ENCODE results near the gene CARD19. TPM values are rescaled to one million over a fixed set of nuclear protein-coding genes. Genes with fewer than 3 reads are reported as not detected.

Gene CARD19
- total RNA-seq, 2 donors from 2014 or later, result 41.5 to 62.2 TPM

DNA sequence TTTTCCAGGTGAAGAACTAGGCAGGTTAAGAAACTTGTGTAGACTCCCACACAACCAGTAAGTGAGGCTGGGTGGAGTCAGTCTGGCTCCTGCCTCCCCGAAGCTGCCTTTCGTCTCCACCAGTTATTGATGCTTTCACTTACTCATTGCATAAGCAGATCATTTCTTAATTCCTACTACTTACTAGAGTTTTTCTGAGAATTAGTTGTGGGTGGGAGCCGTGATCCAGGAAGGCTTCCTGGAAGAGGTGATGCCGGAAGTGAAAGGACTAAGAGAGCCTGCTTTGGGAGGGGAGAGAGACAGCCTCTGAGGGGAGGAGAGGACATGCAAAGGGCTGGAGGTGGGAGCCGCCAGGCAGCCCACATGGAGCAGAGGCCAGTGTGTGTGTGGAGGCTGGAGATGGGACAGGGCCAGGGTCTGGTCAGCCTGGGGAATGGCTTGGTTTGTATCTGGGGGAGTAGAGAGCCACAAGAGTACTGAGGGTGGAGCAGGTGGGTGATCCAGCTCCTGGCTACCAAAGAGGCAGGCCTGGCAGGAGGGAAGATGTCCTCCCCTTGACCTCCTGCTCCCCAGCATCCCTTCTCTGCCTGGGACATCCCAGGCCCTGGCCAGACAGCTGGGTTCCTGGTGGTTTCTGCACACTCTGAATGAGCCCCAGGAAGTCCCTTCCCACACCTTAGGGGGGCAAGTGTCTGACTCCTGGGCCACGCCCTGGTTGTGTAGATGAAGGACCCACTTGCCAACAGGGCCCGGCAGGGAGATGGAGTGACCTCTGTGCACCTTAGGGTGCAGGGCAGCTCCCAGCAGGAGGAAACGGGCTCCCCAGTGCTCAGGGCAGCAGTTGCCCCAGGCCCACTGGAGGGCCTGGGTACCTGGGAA is 12.2 kb upstream of the CARD19 start:
- ATAC-seq, result no peak
- no peak for DNase-seq
- intact Hi-C loops (cut with DNase I, micrococcal nuclease), result no loop called here

DNA sequence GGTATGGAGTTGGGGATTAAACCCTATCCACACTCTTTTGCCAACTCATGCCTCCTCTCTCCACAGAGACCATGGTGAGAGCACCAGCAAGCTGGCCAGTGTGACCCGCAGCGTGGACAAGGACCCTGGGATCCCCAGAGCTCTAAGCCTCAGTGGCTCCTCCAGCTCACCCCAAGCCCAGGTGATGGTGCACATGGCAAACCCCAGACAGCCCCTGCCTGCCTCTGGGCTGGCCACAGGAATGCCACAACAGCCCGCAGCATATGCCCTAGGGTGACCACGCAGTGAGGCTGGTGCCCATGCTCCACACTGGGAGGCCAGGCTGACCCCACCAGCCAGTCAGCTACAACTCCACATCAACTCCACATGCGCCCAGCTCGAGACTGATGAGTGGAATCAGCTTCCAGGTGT is 11.5 kb upstream of the CARD19 start:
- no peak for ATAC-seq
- DNase-seq, result no peak
- intact Hi-C loops (cut with DNase I, micrococcal nuclease), result no loop called here

DNA sequence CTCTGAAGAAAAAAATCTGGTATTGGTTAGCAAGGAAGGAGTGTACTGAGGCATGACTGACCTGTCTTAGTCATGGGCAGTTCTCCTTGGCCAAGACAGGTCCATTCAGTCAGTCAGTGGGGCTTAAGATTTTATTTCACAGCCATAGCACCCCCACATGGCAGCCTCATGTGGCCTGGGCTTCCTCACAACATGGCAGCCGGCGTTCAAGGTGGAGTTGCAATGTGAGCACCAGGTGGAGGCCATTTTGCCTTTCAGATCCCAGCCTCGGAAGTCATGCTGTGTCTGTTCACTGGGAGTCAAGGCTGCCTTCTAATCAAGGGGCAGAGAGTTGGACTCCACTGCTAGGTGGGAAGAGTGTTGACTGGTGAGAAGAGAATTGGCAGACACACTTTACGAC is 10.3 kb upstream of the CARD19 start:
- no peak for DNase-seq
- intact Hi-C loops (cut with DNase I, micrococcal nuclease), result no loop called here
- ATAC-seq, result no peak

DNA sequence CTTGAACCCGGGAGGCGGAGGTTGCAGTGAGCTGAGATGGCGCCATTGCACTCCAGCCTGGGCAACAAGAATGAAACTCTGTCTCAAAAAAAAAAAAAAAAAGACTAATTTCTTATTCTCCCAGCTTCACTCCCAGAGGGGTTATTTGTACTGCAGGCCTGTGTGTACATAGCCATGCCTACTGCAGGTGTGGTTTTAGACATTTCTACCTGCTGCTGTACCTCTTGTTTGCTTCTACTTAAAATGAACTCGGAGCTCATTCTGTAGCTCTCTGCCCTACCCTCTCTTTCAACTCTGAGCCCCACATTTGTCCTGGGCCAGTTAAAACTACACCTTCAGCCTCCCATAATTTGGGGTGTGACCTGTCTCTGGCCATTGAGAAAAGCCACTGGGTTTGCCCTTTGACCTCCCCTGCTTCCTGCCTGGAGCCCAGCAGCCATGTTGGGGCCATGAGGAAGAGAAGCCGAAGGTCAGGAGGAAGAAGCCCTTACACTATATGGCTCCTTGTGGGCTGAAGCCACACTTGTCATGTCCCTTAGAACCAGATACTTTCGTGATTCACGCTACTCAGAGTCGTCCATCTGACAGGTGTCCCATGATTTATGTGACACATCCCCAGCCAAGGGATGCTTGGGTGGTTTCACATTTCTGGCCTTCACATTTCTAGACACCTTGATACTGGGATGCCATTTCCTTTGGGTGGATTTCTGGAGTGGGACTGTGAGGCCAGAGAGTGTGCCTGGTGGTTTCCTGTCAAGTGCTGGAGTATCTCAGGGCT is 9.4 kb upstream of the CARD19 start:
- DNase-seq, result no peak
- peak; percentile 83 for ATAC-seq
- intact Hi-C loops (cut with DNase I, micrococcal nuclease), result no loop called here

DNA sequence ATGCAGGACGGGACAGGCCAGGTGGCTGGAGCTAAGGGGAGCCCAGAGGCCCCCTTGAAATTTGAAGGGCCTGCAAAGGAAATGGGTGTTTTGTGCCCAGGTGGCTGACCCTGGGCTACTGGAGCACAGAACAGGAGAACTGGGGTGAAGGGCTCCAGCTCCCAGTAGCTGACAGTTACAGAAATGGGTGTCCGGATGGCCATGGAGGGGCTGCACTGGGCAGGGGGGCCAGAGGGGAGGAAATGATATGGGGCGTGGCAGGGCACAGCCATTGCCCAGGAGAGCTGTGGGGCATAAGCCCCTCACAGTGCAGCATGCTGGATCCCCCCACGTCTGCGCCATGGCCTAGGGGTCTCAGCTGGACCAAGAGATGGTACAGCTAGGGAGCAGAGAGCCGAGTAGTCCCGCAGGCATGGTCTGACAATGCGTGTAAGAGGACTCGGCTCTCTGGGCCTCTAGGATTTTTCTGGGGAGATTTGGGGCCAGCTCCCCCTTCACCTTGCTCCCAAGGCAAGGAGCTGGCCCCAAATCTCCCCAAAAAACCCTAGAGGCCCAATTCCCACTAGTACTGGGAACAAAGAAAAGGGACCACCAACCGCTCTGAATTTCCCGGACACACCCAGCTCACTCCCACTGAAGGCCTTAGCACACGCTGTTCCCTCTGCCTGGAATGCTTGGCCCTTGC is 7.9 kb upstream of the CARD19 start:
- DNase-seq (no peak), ATAC-seq (no peak)
- intact Hi-C loops (cut with DNase I, micrococcal nuclease), result no loop called here

DNA sequence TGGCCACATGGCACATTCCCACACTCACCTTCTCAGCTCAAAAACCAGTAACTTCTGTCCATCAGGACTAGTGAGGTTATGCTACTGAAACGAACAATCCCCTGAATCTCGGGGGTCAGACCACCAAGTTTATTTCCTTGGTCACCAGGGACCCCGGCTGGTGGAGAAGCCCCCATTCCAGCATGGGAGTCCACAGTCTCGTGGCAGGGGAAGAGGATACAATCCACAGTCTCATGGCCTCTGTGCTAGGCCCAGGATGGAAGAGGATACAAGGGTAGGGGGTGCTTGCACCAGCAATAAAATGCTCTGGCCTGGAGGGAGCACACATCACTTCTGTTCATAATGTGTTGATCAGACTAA is 7.4 kb upstream of the CARD19 start:
- intact Hi-C loops (cut with DNase I, micrococcal nuclease), result no loop called here
- no peak for DNase-seq

DNA sequence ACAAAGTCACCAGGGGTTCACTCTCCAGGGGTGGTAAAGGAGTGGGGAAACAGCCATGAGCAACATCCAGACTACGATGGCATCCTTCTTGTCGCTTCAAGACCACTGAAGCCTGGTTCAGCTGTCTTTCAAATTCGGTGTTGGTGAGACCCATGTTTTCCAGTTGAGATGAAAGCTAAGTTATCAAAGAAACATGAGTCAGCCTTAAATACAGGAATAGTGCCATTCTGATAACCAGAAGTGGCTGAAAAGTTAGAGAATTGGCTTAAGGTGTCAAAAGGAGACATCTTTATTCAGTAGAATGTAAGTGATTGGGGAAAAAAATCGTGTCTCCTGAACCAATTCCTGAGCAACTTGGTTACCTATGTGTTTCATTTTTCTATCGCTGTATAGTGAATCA is 7.0 kb upstream of the CARD19 start:
- intact Hi-C loops (cut with DNase I, micrococcal nuclease), result no loop called here

More for the DNA sequence above, 7.4 kb upstream of the CARD19 start:
- no peak for ATAC-seq

DNA sequence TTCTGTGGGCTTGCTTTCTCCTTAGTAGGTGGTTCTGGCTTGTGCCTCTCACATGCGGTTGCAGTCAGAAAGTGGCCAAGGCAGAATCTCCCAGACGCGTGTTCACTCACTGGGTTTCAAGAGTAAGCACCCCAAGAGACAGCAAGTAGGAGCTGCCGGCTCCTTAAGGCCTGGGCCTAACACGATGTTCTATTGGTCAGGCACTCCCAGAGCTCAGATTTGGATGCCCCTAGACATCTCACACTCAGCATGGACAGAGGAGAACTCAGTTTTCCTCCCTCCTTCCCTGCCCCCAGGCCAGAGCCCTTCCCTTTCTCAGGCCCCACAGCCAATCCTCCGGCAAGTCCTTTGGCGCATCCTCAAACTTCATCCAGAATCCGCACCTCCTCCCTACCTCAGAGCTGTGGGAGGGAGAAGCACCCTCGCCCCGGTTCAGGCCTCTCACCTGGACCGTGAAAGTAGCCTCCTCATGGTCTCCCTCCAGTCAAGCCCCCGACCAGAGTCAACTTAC is 6.5 kb upstream of the CARD19 start:
- intact Hi-C loops (cut with DNase I, micrococcal nuclease), result no loop called here

More for the DNA sequence above, 7.0 kb upstream of the CARD19 start:
- no peak for DNase-seq
- no peak for ATAC-seq

DNA sequence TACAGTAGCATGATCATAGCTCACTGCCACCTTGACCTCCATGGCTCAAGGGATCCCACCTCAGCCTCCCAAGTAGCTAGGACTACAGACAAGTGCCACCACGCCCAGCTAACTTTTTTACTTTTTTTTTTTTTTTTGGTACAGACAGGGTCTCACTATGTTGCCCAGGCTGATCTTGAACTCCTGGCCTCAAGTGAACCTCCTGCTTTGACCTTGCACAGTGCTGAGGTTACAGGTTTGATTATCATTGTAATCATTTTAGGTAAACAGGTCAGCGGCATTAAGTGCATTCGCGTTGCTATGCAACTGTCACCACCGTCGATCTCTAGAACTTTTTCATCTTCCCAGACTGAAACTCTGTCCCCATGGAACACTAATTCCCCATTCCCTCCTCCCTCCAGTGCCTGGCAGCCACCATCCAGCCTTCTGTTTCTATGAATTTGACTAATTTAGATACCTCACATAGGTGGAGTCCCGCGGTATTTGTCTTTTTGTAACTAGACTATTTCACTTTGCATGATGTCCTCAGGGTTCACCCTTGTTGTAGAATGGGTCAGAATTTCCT is 5.8 kb upstream of the CARD19 start:
- ATAC-seq, result no peak
- no peak for DNase-seq
- intact Hi-C loops (cut with DNase I, micrococcal nuclease), result no loop called here

More for the DNA sequence above, 6.5 kb upstream of the CARD19 start:
- DNase-seq, result no peak
- no peak for ATAC-seq

DNA sequence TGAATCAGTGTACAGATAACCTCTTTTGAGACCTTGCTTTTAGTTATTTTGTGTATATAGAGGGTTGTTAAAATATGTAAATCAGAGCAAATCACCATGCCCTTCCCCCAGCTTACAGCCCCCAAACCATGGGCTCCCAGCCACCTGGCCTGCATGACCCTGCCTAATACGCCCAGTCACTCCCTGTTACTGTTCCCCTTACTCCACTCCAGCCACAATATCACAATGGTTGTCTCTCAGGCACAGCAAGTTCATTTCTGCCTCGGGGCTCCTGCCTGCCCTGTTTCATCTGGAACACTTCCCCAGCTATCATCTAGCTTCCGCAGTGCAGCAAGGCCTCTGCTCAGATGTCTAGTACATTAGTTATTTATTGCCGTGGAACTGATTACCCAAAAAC is 5.0 kb upstream of the CARD19 start:
- ATAC-seq (no peak), DNase-seq (no peak)
- intact Hi-C loops (cut with DNase I, micrococcal nuclease), result no loop called here

DNA sequence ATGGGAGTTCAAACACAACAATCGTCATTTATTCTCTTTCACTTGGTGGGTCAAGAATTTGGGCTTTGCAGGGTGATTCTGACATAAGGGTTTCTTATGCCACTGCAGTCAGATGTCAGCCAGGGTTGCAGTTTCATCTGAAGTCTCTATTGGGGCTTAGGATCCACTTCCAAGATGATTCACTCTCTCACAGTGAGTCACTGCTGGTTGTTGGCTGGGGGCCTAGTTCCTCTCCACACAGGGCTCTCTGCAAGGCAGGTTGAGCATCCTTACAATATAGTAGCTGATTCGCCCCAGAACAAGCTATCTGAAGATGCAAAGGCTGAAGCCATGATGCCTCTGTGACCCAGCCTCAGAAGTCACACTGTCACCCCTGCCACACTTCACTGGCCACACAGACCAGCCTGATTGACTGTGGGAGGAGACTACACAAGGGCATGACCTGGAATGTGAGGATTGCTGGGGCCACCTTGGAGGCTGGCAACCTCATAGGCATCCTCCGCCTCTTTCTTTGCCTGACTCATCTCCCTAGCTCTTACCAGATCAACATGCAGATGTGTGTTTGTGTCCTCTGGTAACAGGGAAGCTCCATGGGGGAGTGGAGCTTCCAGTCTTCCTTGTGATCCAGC is 4.5 kb upstream of the CARD19 start:
- ATAC-seq, result no peak
- intact Hi-C loops (cut with DNase I, micrococcal nuclease), result no loop called here
- peak in 1 of 2 donors; percentile 36 for DNase-seq

DNA sequence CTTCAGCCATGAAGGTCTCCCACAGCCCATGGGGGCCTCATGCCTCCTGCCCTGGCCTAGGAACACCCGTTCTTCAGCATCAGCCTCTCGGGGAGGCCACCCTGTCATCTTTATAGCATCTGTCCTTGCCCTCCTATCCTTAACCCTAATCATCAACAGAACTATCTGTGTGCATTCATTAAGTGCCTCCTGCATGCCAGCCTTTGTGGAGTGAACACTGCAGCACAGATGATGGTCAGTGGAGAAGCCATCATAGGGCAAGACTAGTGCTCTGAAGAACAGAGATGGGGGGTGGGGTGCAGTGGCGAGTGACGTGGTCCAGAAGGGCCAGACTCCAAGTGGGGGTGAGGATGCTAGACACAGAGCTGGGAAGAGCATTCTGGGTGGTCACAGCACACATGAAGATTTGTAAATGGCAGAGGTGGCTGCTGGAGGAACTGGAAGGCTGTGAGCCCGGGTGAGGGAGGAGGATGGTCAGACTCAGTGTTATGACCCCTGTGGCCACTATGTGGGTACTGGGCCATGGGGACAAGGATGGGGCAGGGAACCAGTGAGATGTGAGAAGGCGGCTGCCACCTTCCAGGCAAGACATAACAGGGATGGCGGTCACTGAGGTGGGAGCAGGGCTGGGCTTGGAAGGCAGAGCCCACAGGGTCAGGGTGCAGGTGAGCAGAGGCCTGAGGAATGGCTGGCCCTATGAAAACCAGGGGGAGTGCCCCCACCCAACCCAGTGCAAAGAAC is 3.6 kb upstream of the CARD19 start:
- intact Hi-C loops (cut with DNase I, micrococcal nuclease), result no loop called here
- DNase-seq (peak in 1 of 2 donors; percentile 28), ATAC-seq (no peak)

DNA sequence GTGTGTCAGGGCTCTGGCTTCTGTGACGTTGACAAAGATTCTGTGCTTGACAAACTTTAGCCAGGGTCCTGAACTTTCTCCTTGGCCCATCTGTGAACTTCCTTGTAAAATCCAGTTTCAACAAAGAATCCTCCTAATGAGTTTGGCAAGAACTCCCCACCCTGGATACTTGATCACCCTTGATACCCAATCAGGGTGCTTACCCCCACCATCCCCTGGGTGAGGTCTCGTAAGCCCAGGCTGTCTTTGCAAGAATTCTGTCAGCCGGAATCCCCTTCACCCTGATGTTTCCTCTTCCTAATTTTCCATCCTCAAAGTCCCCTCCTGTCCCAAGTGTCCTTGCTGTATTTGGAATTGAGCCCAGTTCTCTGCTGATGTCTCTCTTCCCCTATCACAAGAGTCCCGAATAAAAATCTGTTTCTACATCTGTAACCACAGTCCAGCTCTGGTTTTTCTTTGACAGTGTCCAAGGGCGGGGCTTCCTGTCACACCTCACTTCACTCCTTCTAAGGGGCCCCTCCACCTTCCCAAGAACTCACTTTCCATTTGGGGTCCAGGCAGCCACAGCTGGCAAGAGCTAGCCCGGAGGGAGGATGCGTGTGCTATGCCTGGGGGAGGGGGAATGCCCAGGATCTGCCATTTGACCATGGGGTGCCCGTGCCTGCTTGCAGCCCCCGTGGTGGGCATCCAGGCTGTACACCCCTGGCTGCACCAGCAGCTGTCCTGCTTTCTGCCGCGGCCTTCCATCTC is 2.7 kb upstream of the CARD19 start:
- no peak for ATAC-seq
- intact Hi-C loops (cut with DNase I, micrococcal nuclease), result no loop called here
- DNase-seq, result peak; percentile 33 to 44

DNA sequence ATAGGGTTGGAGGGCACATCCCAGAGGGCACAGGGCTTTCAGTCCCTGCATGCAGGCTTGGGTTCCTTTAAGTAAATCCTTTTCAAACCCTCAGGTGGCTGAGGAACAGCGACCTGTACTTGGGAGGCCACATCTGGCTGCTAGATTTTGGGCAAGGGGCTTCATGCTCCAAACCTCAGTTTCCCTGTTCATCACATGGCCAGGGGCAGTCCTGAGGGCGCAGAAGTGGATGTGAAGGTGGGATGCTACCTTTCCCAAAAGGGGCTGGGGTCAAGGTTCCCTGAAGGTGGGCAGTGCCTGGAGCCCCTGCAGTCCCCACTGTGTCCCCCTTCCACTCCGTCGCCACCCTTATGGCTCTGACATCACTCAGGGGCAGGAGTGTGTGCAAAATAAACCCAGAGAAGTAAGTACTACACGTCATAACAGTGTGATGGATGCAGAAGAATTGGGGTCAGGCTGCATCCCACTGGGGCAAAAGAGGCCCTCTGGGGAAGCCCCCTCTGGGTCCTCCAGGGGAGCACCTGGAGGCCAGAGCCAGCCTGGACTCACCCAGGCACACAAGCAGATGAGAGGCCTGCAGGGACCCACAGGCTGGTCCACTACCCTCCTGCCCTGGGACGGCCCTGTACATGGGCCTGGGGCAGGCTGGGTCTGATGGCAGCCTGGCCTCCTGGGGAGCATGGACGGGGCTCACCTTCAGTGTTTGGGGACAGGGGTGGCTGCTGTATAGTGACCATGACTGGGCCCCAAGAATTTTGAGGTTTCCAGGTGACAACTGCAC is 1.9 kb upstream of the CARD19 start:
- intact Hi-C loops (cut with DNase I, micrococcal nuclease), result no loop called here
- no peak for ATAC-seq
- peak; percentile 30 to 38 for DNase-seq

DNA sequence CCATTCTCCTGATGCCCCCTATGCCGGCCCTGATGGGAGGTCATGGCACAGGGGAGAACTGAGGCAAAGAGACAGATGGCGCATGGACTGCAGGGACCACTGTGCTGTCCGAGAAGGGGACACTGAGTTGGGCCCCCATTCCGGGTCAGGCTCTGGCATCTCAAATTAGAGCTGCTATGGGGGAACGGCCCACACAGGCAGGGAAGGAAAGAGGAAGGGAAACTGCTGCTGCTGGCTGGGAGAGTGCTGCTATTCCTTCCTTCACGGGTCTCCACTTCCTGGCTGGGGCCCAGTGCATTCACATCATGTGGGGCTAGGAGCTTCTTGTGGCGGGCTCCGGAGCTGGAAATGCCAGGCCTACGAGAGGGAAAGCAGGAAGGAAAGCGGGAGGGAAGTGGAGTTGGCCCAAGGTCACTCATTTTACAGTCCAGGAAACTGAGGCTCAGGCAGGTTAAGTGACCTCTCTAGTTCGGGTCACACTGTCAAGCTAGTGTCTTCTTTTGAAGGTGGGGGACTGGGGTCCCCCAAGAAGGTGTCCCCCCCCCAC is 1.3 kb upstream of the CARD19 start:
- intact Hi-C loops (cut with DNase I, micrococcal nuclease), result no loop called here
- DNase-seq, result peak; percentile 62 to 75
- no peak for ATAC-seq

Data from left colon (tissue), 2 donors.